K562 (cell line): ENCODE measurements around the gene AIMP2. TPM values are rescaled to one million over a fixed set of nuclear protein-coding genes. Genes with fewer than 3 reads are reported as not detected.

Source experiments
- ARHGAP35 ChIP-seq: fragments of 450-650 bp; IDR thresholded peaks from 2 replicates; pipeline ENCODE4 v1.6.1; 2018; ENCODE audit not compliant: partially characterized antibody
- CXXC5 ChIP-seq: fragments of 250-450 bp; sonication (Bioruptor Pico); IDR thresholded peaks from 2 replicates; pipeline ENCODE4 v1.8.0; 2022; ENCODE audit warnings: inconsistent platforms, mild to moderate bottlenecking, moderate library complexity
- FOXK1 ChIP-seq: sonication (generic); formaldehyde crosslinking; IDR thresholded peaks from 2 replicates; pipeline ENCODE4 v1.8.0; 2022; ENCODE audit warnings: missing genetic modification reagents, mild to moderate bottlenecking, borderline replicate concordance
- FUS ChIP-seq: fragments of 200-400 bp; formaldehyde crosslinking; optimal IDR thresholded peaks from 2 replicates; pipeline ENCODE3; 2017; ENCODE audit warnings: low read depth, low read length
- MEF2D ChIP-seq: conservative IDR thresholded peaks from 2 replicates; pipeline ENCODE4 v1.6.1; 2016; ENCODE audit warnings: low read depth, missing genetic modification characterization, missing compliant biosample characterization
- MYBL2 ChIP-seq, 2 experiments: fragments of 450-650 bp in 1 of 2; sonication (generic) in 1 of 2; formaldehyde crosslinking in 1 of 2; IDR thresholded peaks; 2 replicates each; pipeline versions ENCODE4 v1.6.1 to v1.8.1; 2017 to 2022; ENCODE audit warnings: borderline replicate concordance in 1 of 2, inconsistent platforms in 1 of 2, low read depth in 1 of 2, mild to moderate bottlenecking in 1 of 2, missing genetic modification reagents in 1 of 2, moderate library complexity in 1 of 2
- NR3C1 ChIP-seq: sonication (generic); formaldehyde crosslinking; IDR thresholded peaks from 2 replicates; pipeline ENCODE4 v1.8.1; 2022; ENCODE audit warnings: missing genetic modification reagents
- PATZ1 ChIP-seq: fragments of 250-450 bp; sonication (Bioruptor Pico); IDR thresholded peaks from 2 replicates; pipeline ENCODE4 v1.5.0; 2020; ENCODE audit warnings: mild to moderate bottlenecking, borderline replicate concordance
- RCOR1 ChIP-seq, 2 experiments: IDR thresholded peaks; 2 replicates each; pipeline ENCODE4 v1.6.1; 2012; ENCODE audit warnings: low read depth in 2 of 2, low read length in 2 of 2, borderline replicate concordance in 1 of 2, improper control_type of control experiment in 1 of 2
- RFX7 ChIP-seq: fragments of 250-450 bp; sonication (Bioruptor Pico); IDR thresholded peaks from 2 replicates; pipeline ENCODE4 v1.5.1; 2021; ENCODE audit warnings: mild to moderate bottlenecking
- SETDB1 ChIP-seq: IDR thresholded peaks from one replicate; pipeline ENCODE4 v1.6.1; 2012; ENCODE audit warnings: low read length, control low read depth, inconsistent platforms
- SLC30A9 ChIP-seq: fragments of 250-450 bp; sonication (Bioruptor Pico); IDR thresholded peaks from 2 replicates; pipeline ENCODE4 v1.8.0; 2022; ENCODE audit warnings: mild to moderate bottlenecking, moderate library complexity
- SUPT5H ChIP-seq: fragments of 450-650 bp; IDR thresholded peaks from 2 replicates; pipeline ENCODE4 v1.6.1; 2016
- ZBTB17 ChIP-seq: fragments of 450-650 bp; formaldehyde crosslinking; IDR thresholded peaks from 2 replicates; pipeline ENCODE4 v1.4.0; 2020; ENCODE audit warnings: mild to moderate bottlenecking
- ZKSCAN1 ChIP-seq: fragments of 150-350 bp; IDR thresholded peaks from 2 replicates; pipeline ENCODE4 v1.6.1; 2016; ENCODE audit warnings: low read depth, low read length
- ZNF224 ChIP-seq: sonication (generic); formaldehyde crosslinking; IDR thresholded peaks from 2 replicates; pipeline ENCODE4 v1.8.0; 2022; ENCODE audit warnings: mild to moderate bottlenecking, missing genetic modification reagents
- ZNF445 ChIP-seq: fragments of 250-450 bp; sonication (Bioruptor Pico); IDR thresholded peaks from 2 replicates; pipeline ENCODE4 v1.4.0; 2020; ENCODE audit warnings: low read depth, mild to moderate bottlenecking, moderate library complexity
- ZNF586 ChIP-seq: fragments of 450-650 bp; formaldehyde crosslinking; conservative IDR thresholded peaks from 2 replicates; pipeline ENCODE4 v1.4.0; 2020; ENCODE audit warnings: mild to moderate bottlenecking, moderate library complexity
- ZNF695 ChIP-seq: fragments of 450-650 bp; formaldehyde crosslinking; IDR thresholded peaks from 2 replicates; pipeline ENCODE4 v1.4.0; 2020; ENCODE audit warnings: mild to moderate bottlenecking, moderate library complexity
- ZNF740 ChIP-seq, 3 experiments: fragments of 200-800 bp in 1 of 3; sonication (Bioruptor generic) in 1 of 3; sonication (generic) in 1 of 3; formaldehyde crosslinking in 1 of 3; IDR thresholded peaks; 2 replicates each; pipeline versions ENCODE4 v1.6.1 to v1.8.0; 2016 to 2022; ENCODE audit warnings: mild to moderate bottlenecking in 2 of 3, missing compliant biosample characterization in 2 of 3, missing genetic modification characterization in 2 of 3, missing genetic modification reagents in 1 of 3
- polyA plus RNA-seq, 8 experiments: library from polyadenylated mRNA; depleted of rRNA in 4 of 8; stranded (reverse) in 5 of 8; unstranded in 3 of 8; fragments of >200 nt; fragmentation: Nextera tagmentation in 2 of 8; fragmentation: Illumina TruSeq in 1 of 8; extraction: Ambion mirVana in 2 of 8; extraction: Trizol in 1 of 8; gene quantifications; 2 replicates each; pipeline versions ENCODE4 v1.2.1 to v1.2.3, GENCODE V29; 2011 to 2014; ENCODE audit warnings: inconsistent platforms in 1 of 8, missing spikeins in 1 of 8
- total RNA-seq, 7 experiments: library from RNA; depleted of rRNA in 6 of 7; stranded (reverse); fragments of >200 nt in 6 of 7; fragmentation: Illumina TruSeq in 2 of 7; extraction: Trizol in 2 of 7; gene quantifications; 2 replicates each; pipeline versions ENCODE4 v1.2.1 to v1.2.3, GENCODE V29; 2011 to 2021; ENCODE audit warnings: low replicate concordance in 1 of 7
- TF ChIP-seq, protein P1 (sequence below): fragments of 250-450 bp; sonication (Bioruptor Pico); IDR thresholded peaks from 2 replicates; pipeline ENCODE4 v1.9.0; 2021; ENCODE audit warnings: mild to moderate bottlenecking
- TF ChIP-seq, protein P2 (sequence below): fragments of 450-650 bp; IDR thresholded peaks from one replicate; pipeline ENCODE4 v1.6.1; 2018; ENCODE audit warnings: mild to moderate bottlenecking, moderate library complexity; ENCODE audit not compliant: partially characterized antibody

Gene AIMP2
- total and polyA plus RNA-seq, 9 of the 15 experiments (the other 6 are each of a cell fraction or from before 2014, with no cell fraction given), result 47.5 to 84.9 (median 63.5) TPM

DNA sequence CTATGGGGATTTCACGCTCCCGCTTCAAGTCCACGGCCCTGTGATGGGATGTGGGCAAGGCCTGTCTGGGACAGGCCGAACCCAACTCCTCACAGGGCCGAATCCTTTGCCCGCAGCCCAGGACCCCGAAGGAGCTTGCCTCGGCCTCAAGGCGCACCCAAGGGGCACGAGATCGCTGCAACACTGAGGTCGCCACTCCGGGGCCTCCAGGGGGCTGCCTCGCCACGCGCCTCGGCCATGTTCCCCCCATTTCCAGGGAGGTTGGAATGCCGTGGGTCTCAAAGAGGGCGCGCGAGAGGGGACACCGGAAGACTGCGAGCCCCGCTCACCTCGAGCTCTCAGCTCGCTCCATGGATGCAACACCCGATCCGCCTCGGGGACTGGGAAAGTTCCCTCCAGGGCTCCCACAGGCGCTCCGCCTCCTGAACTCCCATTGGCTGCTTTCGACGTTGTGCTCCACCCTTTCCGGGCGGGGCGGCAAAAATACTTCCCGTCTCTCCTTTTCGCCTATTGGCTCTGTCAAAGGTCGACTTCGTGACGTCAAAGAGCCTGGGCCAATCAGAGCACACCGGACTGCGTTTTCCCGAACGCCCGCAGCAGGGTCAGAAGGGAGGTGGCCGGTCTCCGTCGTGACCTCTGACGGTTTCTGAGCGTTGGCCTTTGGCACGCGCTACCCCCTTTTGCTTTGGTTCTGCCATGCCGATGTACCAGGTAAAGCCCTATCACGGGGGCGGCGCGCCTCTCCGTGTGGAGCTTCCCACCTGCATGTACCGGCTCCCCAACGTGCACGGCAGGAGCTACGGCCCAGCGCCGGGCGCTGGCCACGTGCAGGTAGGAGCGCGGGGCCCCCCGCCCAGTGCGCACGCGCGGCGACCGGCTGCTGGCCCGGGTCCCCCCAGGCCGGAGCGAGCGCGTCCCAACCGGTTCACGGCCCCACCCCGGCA lies at the start of gene AIMP2, which contains the start of gene PMS2 (continued):
- TF ChIP-seq NR3C1 (CRISPR knock-in tag), result peak; percentile 93
- TF ChIP-seq SETDB1, result no peak
- TF ChIP-seq ARHGAP35, result no peak
- TF ChIP-seq RFX7 (CRISPR knock-in tag), result no peak
- TF ChIP-seq ZNF740 (CRISPR knock-in tag; IDR thresholded peaks at IDR 0.05), result peak; percentile 55; the same call in 1 of the 2 replicates
- TF ChIP-seq ZNF740 (tag; IDR thresholded peaks at IDR 0.05), result no peak
- peak; percentile 89 for TF ChIP-seq MYBL2 (IDR thresholded peaks at IDR 0.05; ENCODE audit: low read depth)
- TF ChIP-seq MYBL2 (CRISPR knock-in tag; IDR thresholded peaks at IDR 0.05; ENCODE audit: borderline replicate concordance), result no peak
- TF ChIP-seq, protein P1, sequence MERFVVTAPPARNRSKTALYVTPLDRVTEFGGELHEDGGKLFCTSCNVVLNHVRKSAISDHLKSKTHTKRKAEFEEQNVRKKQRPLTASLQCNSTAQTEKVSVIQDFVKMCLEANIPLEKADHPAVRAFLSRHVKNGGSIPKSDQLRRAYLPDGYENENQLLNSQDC (CRISPR knock-in tag), result no peak
- TF ChIP-seq ZNF224 (CRISPR knock-in tag), result peak; percentile 58; the same call in 1 of the 2 replicates
- 0 out of 2 replicates have a peak, but pooled peaks have one; percentile 22 for TF ChIP-seq FOXK1 (CRISPR knock-in tag)
- TF ChIP-seq ZBTB17 (CRISPR knock-in tag), result peak; percentile 90
- TF ChIP-seq ZNF695 (CRISPR knock-in tag), result no peak
- peak; percentile 32; the same call in 1 of the 2 replicates for TF ChIP-seq MEF2D (tag)
- TF ChIP-seq SLC30A9 (CRISPR knock-in tag), result no peak
- no peak for TF ChIP-seq RCOR1 (IDR thresholded peaks at IDR 0.05; ENCODE audit: borderline replicate concordance in 1 of 2, low read depth in 2 of 2, low read length in 2 of 2)
- no peak for TF ChIP-seq PATZ1 (CRISPR knock-in tag)
- TF ChIP-seq ZNF445 (CRISPR knock-in tag), result peak; percentile 60; the same call in 1 of the 2 replicates
- peak; percentile 98 for TF ChIP-seq CXXC5
- TF ChIP-seq, protein P2, sequence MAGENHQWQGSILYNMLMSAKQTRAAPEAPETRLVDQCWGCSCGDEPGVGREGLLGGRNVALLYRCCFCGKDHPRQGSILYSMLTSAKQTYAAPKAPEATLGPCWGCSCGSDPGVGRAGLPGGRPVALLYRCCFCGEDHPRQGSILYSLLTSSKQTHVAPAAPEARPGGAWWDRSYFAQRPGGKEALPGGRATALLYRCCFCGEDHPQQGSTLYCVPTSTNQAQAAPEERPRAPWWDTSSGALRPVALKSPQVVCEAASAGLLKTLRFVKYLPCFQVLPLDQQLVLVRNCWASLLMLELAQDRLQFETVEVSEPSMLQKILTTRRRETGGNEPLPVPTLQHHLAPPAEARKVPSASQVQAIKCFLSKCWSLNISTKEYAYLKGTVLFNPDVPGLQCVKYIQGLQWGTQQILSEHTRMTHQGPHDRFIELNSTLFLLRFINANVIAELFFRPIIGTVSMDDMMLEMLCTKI, result no peak
- peak; percentile 93 for TF ChIP-seq SUPT5H
- TF ChIP-seq ZNF586 (CRISPR knock-in tag), result no peak
- TF ChIP-seq ZKSCAN1, result no peak
- TF ChIP-seq FUS, result no peak
